GM18861 (cell line): ENCODE results near the gene DOCK4.
"Not testable (repeated sequence)": the region's sequence is repeated elsewhere in the genome, so short reads cannot be mapped to it uniquely, and the experiment has no call there.

Source experiments
- ATAC-seq: cut with Tn5 transposase; IDR thresholded peaks from one replicate; pipeline ENCODE4 v1.9.1; 2021; ENCODE audit not compliant: unreplicated experiment

Gene DOCK4, protein sequence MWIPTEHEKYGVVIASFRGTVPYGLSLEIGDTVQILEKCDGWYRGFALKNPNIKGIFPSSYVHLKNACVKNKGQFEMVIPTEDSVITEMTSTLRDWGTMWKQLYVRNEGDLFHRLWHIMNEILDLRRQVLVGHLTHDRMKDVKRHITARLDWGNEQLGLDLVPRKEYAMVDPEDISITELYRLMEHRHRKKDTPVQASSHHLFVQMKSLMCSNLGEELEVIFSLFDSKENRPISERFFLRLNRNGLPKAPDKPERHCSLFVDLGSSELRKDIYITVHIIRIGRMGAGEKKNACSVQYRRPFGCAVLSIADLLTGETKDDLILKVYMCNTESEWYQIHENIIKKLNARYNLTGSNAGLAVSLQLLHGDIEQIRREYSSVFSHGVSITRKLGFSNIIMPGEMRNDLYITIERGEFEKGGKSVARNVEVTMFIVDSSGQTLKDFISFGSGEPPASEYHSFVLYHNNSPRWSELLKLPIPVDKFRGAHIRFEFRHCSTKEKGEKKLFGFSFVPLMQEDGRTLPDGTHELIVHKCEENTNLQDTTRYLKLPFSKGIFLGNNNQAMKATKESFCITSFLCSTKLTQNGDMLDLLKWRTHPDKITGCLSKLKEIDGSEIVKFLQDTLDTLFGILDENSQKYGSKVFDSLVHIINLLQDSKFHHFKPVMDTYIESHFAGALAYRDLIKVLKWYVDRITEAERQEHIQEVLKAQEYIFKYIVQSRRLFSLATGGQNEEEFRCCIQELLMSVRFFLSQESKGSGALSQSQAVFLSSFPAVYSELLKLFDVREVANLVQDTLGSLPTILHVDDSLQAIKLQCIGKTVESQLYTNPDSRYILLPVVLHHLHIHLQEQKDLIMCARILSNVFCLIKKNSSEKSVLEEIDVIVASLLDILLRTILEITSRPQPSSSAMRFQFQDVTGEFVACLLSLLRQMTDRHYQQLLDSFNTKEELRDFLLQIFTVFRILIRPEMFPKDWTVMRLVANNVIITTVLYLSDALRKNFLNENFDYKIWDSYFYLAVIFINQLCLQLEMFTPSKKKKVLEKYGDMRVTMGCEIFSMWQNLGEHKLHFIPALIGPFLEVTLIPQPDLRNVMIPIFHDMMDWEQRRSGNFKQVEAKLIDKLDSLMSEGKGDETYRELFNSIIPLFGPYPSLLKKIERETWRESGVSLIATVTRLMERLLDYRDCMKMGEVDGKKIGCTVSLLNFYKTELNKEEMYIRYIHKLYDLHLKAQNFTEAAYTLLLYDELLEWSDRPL (N-terminal part only)

DNA sequence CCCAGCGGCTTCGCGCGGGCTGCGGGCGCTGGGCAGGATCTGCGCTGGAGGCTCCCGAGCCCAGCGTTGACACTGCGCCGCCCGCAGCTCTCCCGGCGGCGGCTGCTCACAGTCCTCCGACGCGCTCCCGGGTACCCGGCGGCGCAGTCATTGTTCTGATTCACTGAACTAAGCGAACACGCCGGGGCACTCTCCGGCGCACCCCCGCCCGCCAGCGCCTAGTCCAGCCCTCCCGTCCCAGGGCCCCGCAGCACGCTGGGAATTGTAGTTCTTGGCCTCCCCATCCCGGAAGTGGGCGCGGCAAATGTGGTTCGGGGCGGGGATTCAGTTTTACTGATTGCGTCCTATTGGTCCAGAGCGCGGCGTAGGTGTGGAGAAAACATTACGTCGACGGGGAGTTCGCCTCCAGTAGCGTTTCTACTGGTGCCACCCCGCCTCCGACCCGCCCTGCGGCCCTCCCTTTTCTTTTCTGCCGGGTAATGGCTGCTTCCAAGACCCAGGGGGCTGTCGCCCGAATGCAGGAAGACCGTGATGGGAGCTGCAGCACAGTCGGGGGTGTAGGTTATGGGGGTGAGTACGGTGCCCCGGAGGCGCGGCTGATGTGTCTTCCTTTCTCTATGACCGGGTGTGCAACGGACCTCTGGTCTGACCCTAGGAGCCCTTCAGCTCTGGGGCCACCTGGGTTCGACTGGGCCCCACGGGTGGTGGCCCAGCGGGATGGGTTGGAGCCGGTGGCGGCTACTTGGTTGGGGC is at the start of gene DOCK4, which contains the start of gene ZNF277:
TSS of gene DOCK4 (minus strand) at position 162 of the 753 bp plus-strand sequence. CDS start 261 bp downstream, outside the sequence.
TSS of gene ZNF277 (plus strand) at position 458 of the 753 bp plus-strand sequence. CDS start at position 480, 22 bp downstream.
- ATAC-seq: peak; percentile 93

DNA sequence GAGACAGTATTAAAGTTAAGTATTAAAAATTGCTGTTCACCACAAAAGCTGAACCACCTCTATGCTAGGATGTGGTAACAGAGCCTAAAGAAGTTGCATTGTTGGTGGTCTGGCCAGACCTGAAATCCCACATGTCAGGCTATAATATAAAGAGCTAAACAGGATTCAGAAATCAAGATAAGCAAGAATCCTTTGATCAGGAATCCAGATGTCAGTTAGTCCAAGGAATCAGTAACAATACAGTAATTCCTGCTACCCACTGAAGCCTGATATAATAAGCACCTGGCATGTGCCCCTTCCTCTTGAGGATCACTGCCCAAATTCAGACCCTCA is 49.2 kb upstream of the DOCK4 start:
- no peak for ATAC-seq

DNA sequence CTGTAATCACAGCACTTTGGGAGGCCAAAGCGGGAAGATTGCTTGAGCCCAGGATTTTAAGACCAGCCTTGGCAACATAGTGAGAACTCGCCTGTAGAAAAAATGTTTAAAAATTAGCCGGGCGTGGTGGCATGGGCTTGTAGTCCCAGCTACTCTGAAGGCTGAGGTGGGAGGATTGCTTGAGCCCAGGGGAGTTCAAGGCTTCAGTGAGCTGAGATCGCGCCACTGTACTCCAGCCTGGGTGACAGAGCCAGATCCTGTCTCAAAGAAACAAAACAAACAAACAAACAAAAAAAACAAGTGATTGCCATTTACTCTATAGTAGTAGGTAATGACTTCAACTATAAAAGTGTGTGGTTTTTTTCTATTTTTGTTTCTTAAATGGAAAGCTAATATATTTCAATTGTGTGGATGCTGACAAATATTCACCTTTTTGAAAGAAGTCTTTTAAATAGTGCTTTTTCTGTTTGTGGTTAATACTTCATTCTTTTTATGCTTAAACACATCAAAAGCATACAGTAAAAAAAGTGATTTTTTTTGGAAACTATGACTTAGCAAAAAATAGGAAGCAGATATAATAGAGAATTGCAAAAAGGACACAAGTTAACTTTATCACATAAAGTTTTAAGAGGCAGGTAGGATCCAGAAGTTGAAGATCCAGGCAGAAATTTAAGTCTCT is 48.6 kb upstream of the DOCK4 start:
- no peak for ATAC-seq

DNA sequence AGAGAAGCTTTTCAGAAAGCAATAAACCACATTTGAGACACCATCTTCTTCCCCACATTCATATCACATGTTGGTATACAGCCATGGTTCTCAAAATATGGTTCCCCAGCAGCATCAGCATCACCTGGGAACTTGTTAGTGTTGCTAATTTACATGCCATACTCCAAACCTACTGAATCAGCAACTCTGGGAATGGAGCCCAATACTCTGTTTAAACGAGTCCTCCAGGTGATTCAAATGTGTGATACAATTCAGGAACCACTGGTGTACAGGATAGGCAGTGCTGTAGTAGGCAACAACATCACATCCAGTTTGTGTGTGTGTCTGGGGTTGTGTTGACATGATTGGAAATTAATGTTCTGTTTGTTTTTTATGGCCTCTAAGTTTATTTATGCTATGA is 48.0 kb upstream of the DOCK4 start:
- no peak for ATAC-seq

DNA sequence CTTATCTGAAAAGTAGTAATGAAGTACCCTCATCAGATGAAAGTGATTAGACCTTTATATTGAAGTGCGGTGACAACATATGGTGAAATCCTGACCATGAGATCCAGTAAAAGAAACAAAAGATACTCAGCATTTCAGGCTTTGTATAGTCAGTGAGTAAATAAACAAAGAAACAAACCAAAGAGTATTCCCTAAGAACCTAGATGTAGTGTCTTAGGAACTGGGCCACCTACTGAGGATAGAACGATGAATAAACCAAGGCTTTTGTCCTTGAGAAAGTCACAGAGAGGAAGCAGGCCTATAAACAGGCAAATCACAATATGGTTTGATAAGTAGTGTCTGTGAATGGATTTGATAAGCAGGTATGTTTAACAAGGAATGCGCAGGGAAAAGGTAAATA is 46.5 kb upstream of the DOCK4 start:
- ATAC-seq: no peak

DNA sequence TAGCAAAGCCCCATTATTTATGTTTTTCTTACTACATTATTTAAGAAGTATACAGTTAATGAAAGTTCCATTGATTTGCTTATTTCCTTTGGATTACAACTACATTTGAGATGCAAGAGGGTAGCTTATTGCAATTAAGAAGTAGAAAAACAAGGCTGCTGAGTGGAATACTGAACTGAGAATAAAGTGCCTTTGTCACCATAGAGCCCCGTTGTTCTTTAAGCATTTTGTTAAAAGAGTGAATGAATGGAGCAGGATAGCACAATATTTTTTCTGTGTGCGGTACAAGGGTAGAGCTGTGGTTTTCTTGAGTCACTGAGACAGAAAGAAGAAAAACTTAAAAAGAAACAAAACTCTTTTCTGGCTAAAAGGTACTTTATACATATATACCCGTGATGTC is 45.9 kb upstream of the DOCK4 start:
- ATAC-seq: no peak

DNA sequence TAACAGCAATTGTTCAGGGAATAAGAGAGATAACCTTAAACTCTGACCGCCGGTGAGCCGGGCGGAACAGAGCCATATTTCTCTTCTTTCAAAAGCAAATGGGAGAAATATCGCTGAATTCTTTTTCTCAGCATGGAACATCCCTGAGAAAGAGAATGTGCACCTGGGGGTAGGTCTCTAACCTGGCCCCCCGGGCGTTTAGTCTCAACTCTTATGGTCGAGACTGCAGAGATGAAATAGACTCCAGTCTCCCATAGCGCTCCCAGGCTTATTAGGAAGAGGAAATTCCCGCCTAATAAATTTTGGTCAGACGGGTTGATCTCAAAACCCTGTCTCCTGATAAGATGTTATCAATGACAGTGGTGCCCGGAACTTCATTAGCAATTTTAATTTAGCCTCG is 43.8 kb upstream of the DOCK4 start:
- ATAC-seq: not testable (repeated sequence)

DNA sequence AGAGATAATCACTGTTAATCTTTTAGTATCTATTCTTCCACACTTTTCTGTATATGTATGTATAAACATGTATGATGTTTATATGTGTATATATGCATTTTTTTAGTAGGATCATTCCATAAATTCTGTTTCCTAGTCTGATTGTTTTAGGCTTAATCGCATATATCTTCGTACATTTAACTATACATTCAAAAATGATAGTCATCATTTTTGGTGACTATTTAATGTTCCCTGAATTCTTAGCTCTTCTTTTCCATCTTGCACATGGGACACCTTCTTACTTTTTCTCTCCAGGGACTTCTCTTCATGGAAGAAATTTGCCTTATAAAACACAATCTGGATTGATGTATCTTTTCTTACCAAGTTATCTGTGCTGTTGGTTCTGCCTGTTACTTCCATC is 42.4 kb upstream of the DOCK4 start:
- no peak for ATAC-seq

DNA sequence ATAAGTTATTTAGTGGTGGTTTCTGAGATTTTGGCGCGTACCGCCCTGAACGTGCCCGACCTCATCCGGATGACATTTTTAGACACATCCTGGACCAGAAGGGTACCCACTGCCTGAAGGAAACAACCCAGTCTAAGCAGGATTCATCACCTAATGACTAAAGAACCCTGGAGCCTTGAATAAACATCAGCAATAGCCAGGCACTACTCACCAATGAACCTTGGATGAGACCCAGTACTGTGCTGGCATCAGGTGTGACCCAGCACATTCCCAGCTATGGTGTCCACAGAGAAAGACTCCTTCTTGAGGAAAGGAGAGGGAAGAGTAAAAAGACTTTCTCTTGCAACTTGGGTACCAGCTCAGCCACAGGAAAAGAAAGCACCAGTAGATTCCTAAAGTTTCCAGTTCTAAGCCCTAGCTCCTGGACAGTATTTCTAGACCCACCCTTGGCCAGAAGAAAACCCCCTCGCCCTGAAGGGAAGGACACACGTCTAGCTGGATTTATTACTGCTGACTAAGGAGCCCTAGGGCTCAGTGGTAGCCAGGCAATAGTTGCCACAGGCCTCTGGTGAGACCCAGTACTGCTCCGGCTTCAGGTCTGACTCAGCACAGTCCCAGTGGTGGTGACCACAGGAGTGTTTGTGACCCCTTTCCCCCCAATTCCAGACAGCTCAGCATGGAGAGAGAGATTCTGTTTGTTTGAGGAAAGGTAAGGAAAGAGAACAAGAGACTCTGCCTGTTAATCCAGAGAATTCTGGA is 32.8 kb upstream of the DOCK4 start:
- no peak for ATAC-seq

DNA sequence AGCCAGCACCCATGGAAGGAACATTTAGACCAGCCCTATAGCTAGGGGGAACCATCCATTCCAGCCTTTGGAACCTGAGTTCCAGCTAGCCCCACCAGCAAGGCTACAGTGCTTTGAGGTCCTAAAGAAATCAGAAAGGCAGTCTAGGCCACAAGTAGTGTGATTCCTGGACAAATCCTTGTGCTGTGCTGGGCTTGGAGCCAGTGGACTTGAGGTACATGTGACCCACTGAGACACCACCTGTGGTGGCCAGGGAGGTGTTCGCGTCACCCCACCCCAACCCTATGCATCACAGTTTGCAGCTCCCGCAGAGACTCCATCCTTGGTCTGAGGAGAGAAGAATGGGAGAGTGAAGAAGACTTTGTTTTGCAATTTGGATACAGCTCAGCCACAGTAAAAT is 32.1 kb upstream of the DOCK4 start:
- ATAC-seq: no peak

DNA sequence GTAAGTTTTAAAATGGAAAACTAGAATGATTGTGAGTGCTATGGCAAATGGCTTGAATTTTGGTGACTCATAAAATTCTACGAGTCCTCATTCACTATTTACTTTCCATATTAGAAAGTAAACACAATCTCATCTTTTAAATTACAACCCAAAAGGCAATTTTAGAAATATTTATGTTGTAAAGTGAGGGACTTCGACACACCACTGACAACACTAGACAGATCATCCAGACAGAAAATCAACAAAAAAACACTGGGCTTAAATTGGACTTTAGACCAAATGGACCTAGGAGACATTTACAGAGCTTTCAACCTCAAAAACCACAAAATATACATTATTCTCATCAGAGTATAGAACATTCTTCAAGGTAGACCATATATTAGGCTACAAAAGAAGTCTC is 30.4 kb upstream of the DOCK4 start:
- ATAC-seq: no peak

DNA sequence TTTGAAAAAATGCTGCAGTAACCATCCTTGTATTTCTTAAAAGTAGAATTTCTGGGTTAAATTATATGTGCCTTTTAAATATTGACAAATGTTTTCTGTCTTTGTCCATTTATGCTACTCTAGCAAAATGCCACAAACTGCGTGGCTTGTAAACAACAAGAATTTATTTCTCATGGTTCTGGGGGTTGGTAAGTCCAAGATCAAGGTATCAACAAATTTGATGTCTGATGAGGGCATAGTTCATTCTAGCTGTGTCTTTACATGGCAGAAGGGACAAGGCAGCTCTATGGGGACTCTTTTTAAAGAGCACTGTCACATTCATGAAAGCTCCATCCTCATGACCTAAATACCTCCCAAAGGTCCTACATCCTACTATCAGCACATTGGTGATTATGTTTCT is 27.9 kb upstream of the DOCK4 start:
- no peak for ATAC-seq

DNA sequence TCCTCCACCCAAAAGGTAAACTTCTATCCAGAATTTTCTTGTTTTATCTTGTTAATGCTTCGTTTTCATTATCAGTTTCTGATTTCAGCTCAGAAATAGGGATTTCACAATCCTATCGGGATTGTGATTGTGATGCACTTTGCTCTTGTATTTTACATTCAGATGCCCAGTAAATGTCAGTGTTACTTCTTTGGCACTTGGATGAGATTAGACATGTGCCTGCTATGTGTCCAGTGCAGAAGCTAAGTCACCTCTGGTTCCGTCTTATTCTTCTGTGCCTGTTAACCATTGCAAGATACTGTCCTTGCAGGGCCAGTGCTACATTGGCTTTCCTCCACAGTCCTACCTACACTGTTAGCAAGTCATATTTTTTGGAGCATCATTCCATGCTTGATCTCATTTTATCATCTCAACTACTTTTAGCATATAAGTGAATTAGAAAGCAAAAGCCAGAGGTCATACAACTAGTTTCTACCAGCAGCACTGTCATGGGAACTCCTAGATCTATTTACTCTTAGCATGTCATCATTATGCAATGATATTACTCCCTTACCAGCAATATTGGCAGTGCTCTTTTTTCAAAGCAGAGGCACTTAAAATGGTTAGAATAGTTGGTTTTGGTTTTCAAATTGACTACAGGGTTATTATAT is 27.0 kb upstream of the DOCK4 start:
- ATAC-seq: no peak

DNA sequence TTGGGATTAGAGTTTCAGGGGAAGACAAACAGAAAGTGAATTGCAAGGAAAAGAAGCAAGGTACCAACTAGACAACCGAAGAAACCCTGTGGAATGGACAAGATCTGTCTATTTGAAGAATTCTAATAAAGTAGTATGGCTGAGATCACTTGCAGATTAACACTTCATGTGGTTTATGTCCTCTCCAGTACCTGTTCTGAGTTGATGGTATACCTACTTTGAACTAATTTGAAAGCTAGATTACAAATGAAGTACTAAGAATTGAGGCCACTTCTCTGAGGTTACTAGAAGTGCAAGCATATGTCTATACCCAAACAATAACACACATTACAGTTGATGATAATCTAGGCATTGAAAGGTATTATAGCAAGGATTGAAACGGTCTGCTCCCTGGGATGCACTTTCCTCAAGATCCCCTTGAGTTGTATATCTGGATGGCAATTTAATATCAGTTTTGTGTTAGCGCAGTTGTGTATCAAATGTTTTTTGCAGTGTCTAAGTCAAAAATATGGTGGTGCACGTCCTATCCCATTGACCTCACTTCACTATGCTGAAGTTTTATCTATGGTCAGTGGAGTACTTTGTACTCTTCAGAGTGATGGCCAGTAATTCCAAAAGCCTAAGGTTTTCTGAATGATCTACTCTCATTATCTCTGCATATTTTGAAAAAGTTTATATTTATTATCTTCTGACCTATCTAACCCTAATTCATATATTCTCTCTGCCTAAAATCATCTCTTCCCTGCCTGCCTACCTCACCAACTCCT is 26.2 kb upstream of the DOCK4 start:
- ATAC-seq: no peak

DNA sequence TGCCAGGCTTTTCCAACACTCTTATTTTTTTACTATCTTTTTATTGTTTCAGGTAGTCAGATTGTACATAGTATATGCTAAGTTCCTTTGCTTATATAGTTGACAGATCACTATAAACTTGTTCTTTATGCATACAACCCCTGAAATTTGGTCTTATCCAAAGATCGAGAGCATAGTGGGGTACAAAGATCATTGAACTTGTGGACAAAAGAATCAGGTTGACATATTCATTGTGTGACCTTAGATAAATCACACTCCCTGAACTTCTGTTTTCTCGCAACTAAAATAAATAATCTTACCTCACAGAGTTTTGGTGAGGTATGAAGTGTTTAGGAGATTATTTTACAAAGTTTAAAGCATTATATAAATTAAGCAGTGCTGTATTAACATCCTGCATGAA is 22.4 kb upstream of the DOCK4 start:
- ATAC-seq: no peak

DNA sequence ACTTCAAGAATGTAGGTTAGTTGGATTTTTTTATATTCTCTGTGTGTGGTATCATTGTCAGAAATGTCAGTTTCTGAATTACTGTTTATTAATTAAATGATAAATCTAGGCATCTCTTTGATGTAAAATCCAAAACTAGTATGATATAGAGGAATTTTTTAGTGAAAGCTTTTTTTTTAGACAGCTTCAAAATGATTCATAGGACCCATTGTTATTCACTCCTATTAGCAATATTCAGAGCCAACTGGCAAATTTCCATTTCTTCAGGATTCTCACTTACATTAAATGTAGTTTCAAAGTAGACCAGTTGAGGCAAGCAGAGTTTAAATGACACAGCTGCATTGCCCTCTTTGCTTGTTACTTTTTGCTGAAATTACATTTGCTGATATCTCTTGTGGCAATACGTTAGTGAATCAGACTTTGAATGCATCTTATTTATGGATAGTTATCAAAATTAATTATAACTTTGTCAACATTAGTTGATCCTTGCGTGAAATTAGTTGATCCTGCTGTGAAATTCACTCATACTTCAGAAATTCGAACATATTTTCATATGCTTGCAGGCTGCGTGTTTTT is 20.6 kb upstream of the DOCK4 start:
- ATAC-seq: no peak

DNA sequence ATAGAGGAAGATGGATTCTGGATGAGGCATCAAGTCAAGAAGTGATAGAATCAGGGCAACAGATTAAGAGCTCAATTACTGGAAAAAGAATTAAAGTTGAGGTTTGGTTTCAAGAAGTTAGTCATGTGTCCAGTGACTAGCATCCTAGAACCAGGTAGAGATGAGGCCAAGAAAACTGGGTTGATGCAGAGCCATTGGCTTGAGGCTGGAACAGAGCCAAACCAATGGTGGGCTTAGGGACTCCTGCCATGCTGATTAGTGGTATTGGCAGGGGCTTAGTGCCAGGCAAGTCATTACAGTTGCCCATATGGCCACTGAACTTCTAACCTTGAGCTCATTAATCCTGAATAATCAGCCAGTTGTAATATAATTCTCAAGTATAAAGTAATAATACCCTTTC is 18.8 kb upstream of the DOCK4 start:
- ATAC-seq: no peak

DNA sequence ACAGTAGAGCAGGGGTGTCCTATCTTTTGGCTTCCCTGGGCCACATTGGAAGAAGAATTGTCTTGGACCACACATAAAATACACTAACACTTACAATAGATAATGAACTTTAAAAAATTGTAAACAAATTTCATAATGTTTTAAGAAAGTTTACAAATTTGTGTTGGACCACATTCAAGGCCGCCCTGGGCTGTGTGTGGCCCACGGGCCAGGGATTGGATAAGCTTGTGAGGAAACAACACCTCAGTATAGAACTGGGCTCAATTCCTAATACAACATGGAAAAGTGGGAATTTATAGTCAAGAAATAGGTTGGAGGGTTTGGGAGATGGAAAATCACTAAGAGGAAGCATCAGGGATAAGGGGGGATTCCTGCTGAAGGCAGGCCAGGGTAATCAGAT is 18.0 kb upstream of the DOCK4 start:
- ATAC-seq: no peak
